Measurements from ENCODE around the gene SLC7A1.
A peak's percentile ranks its signal among the peaks of the same experiment; 100 is the strongest.
"Not testable (repeated sequence)": the region's sequence is repeated elsewhere in the genome, so short reads cannot be mapped to it uniquely, and the experiment has no call there.

The SLC7A1 gene

DNA sequence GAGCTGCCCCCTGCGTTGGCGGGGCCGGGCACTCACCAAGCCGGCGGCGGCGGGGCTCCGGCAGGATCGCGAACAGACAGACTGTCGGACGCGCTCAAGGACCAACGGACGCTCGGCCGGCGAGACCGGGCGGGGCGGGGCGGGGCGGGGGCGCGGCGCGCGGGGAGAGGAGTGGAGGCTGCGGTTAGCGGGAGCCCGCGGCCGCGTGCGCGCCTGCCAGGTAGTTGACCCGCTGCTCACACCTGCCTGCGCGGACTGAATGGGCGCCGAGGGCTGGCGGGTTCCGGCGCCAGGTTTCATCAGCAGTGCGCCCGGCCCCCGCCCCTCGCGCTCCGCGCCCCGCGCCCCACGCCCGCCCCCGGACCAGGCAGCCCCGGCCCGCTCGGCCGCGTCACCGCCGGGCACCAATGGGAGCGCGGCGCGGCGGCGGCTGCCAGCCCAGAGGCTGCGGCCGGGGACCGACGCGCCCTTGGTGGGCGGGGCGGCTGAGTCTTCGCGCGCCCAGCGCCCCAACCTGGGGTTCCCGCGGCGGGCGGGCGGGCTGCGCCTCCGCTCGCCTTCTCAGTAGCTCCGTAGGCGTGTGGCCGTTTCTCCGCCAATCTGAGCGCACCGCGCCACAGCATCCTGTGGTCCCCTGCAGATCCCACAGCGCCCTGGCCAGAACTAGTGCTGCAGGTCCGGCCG lies at the start of gene SLC7A1:
SLC7A1 (minus strand) TSS at position 309 of the 684 bp plus-strand sequence. CDS start 59,500 bp downstream, outside the sequence.
- peak; percentile 41 for DNase-seq (ENCODE audit: extremely low read depth, low read depth)
- peak within 1 kb of the TSS; percentile 91 for H3K4me3 ChIP-seq (replicated peaks; ENCODE audit: low read depth, low read length)
- TF ChIP-seq, protein P1, sequence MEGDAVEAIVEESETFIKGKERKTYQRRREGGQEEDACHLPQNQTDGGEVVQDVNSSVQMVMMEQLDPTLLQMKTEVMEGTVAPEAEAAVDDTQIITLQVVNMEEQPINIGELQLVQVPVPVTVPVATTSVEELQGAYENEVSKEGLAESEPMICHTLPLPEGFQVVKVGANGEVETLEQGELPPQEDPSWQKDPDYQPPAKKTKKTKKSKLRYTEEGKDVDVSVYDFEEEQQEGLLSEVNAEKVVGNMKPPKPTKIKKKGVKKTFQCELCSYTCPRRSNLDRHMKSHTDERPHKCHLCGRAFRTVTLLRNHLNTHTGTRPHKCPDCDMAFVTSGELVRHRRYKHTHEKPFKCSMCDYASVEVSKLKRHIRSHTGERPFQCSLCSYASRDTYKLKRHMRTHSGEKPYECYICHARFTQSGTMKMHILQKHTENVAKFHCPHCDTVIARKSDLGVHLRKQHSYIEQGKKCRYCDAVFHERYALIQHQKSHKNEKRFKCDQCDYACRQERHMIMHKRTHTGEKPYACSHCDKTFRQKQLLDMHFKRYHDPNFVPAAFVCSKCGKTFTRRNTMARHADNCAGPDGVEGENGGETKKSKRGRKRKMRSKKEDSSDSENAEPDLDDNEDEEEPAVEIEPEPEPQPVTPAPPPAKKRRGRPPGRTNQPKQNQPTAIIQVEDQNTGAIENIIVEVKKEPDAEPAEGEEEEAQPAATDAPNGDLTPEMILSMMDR (IDR thresholded peaks at IDR 0.05; ENCODE audit: low read depth, low read length, missing control alignments): no peak

DNA sequence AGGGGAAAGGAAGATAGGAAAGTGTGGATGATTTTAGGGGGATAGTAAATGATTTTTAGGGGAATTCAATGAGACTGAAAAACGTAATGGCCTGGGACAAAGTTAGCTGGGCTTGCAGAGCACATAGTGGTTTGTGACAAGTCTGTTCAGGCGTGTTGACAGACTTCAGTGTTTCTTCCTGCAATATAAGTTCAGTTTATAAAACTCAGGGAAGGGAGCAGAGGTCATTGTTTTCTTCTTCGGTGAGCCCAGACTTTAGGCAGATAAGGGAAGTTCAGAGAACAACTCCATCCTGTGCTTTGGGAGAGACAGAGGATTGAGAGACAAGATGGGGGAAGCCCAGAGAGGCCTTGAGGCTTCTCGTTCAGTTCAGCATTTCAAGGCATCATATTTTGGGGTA lies 45.2 kb upstream of the SLC7A1 start:
- no peak for DNase-seq (ENCODE audit: extremely low read depth, low read depth)
- no peak overlapping the region for H3K4me3 ChIP-seq (replicated peaks; ENCODE audit: low read depth, low read length)
- TF ChIP-seq, protein P1 (IDR thresholded peaks at IDR 0.05; ENCODE audit: low read depth, low read length, missing control alignments): no peak

DNA sequence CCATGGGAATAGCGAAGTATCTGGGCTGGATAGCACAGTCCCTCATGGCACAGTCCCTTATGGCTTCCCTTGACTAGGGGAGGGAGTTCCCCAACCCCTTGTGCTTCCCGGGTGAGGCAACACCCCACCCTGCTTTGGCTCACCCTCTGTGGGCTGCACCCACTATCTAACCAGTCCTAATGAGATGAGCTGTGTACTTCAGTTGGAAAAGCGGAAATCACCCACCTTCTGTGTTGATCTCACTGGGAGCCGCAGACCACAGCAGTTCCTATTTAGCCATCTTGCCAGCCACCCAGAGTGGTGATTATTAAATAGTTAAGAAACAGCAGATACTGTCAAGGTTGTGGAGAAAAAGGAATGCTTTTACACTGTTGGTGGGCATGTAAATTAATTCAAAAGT lies 41.3 kb upstream of the SLC7A1 start:
- not testable (repeated sequence) for DNase-seq (ENCODE audit: extremely low read depth, low read depth); H3K4me3 ChIP-seq (replicated peaks; ENCODE audit: low read depth, low read length)

DNA sequence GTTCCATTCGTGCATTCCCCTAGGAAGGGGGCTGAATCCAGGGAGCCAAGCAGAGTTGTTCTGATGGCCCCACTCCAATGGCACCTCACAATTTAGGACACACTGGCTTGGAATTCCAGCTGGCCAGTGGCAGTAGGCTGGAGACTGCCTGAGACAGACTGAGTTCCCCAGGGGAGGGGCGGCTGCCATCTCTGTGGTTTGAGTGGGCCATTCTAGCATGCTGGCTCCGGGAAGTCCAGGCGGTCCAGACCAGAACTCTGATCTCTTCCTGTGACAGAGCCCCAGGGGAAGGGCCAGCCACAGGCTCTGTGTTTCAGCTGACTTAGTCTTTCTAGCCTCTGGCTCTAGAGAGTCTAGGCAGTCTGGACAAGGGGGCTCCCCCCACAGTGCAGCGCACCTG lies 29.5 kb upstream of the SLC7A1 start:
- TF ChIP-seq, protein P1 (IDR thresholded peaks at IDR 0.05; ENCODE audit: low read depth, low read length, missing control alignments): no peak
- no peak overlapping the region for H3K4me3 ChIP-seq (replicated peaks; ENCODE audit: low read depth, low read length)
- no peak for DNase-seq (ENCODE audit: extremely low read depth, low read depth)

DNA sequence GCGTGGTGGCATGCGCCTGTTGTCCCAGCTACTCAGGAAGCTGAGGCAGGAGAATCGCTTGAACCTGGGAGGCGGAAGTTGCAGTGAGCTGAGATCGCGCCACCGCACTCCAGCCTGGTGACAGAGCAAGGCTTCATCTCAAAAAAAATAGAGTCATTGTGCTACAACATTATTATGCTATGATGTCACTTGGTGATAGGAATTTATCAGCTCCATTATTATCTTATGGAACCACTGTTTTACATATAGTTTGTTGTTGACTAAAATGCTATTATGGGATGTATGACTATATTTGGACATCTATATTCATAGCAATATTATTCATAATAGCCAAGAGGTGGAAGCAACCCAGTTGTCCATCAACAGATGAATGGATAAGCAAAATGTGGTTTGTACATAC lies 26.4 kb upstream of the SLC7A1 start:
- no peak overlapping the region for H3K4me3 ChIP-seq (replicated peaks; ENCODE audit: low read depth, low read length)
- no peak for DNase-seq (ENCODE audit: extremely low read depth, low read depth)
- TF ChIP-seq, protein P1 (IDR thresholded peaks at IDR 0.05; ENCODE audit: low read depth, low read length, missing control alignments): no peak

DNA sequence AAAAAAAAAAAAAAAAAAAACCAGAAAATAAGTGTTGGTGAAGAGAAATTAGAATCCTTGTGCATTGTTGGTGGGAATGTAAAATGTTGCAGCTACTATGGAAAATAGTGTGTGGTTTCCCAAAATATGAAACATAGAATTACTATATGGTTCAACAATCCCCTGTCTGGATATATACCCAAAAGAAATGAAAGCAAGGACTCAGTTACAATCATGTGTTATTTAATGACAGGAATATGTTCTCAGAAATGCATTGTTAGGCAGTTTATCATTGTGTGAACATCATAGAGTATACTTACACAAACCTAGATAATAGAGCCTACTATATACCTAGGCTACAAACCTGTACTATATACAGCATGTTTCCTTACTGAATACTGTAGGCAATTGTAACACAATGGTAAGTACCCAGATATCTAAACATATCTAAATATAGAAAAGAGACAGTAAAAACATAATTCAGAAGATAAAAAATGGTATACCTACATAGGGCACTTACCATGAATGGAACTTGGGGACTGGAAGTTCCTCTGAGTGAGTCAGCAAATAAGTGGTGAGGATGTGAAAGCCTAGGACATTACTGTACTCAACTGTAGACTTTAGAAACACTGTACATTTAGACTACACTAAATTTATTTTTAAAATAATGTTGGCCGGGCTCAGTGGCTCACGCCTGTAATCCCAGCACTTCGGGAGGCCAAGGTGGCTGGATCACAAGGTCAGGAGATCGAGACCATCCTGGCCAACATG lies 25.7 kb upstream of the SLC7A1 start:
- TF ChIP-seq, protein P1 (IDR thresholded peaks at IDR 0.05; ENCODE audit: low read depth, low read length, missing control alignments): no peak
- peak; percentile 3 for DNase-seq (ENCODE audit: extremely low read depth, low read depth)
- no peak overlapping the region for H3K4me3 ChIP-seq (replicated peaks; ENCODE audit: low read depth, low read length)

DNA sequence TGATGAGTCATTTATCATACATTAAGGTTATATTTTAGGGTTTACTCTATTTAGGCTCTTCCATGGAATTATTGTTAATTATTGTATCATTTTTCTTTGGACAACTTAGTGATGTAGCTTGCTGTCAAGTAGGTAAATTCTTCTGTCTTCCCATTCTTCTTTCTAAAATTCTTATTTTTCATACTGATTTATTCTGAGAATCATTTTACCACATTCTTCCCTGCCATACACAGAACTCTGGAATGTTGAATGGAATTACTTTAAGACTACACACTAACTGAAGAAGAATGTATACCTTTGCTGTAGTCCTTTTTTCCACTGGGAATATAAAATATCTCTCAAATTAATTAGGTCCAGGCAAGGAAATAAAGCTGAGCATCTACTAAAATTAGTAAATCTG lies 24.5 kb upstream of the SLC7A1 start:
- no peak overlapping the region for H3K4me3 ChIP-seq (replicated peaks; ENCODE audit: low read depth, low read length)
- no peak for DNase-seq (ENCODE audit: extremely low read depth, low read depth)
- TF ChIP-seq, protein P1 (IDR thresholded peaks at IDR 0.05; ENCODE audit: low read depth, low read length, missing control alignments): no peak
